Adrenal gland (tissue), 5 donors: ENCODE measurements around the gene EIF4E1B.

Source experiments
- POLR2A ChIP-seq, 2 donors: fragments of 450-650 bp; IDR thresholded peaks; one replicate each; pipeline ENCODE4 v1.6.1; 2017; ENCODE audit warnings: antibody characterized with exemption in 2 of 2, mild to moderate bottlenecking in 2 of 2, moderate library complexity in 1 of 2
- TF ChIP-seq, protein P1 (sequence below), 6 experiments: fragments of 450-650 bp in 4 of 6; fragments of 200-600 bp in 2 of 6; sonication (generic) in 1 of 6; IDR thresholded peaks; 1 replicate in 5 of 6; 2 replicates in 1 of 6; pipeline versions ENCODE4 v1.5.1 to v1.8.0; 2016 to 2021; ENCODE audit warnings: antibody characterized with exemption in 6 of 6, mild to moderate bottlenecking in 2 of 6, moderate library complexity in 1 of 6
- donor health status: DM: no; HTN: no; CAD: no.

DNA sequence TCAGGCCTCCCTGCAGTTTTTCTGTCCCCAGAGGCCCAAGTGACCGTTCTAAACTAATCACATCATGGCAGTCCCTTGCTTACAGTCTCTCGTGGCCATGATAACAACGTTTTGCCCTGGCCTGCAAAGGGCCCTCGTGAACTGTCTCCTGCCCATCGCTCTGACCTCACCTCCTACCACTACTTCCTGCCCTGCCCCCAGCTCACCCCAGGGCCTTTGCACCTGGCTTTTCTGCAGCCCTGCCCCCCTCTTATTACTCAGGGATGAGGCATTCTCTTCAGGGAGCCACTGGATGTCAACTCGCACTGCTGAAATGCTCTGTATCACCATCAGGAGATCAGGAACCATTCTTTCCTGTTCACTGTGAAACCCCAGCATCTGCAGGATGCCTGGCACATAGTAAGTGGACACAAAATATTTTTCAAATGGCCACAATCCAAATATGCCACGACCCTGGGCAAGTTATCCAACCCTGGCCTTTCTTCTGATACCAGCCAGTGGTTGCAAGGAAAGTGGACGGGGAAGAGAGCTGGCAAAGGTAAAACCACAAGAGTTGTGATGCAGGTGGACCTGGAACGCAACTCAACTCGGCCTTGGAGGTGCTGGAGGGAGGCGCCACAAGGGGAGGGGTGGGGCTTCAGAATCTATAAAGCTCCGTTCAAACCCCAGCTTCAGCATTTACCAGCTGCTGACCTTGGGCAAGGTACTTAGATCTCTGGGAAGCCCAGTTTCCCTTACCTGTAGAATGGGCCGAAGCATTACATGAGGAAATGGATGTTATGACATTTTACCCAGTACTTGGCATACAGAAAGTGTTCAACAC lies 1.9 kb upstream of the EIF4E1B start:
- TF ChIP-seq, protein P1, sequence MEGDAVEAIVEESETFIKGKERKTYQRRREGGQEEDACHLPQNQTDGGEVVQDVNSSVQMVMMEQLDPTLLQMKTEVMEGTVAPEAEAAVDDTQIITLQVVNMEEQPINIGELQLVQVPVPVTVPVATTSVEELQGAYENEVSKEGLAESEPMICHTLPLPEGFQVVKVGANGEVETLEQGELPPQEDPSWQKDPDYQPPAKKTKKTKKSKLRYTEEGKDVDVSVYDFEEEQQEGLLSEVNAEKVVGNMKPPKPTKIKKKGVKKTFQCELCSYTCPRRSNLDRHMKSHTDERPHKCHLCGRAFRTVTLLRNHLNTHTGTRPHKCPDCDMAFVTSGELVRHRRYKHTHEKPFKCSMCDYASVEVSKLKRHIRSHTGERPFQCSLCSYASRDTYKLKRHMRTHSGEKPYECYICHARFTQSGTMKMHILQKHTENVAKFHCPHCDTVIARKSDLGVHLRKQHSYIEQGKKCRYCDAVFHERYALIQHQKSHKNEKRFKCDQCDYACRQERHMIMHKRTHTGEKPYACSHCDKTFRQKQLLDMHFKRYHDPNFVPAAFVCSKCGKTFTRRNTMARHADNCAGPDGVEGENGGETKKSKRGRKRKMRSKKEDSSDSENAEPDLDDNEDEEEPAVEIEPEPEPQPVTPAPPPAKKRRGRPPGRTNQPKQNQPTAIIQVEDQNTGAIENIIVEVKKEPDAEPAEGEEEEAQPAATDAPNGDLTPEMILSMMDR (IDR thresholded peaks at IDR 0.05), result no peak
- TF ChIP-seq POLR2A (IDR thresholded peaks at IDR 0.05), result no peak
